GM21717 (cell line): ENCODE results near the gene ZW10.

Experiments
- ATAC-seq: cut with Tn5 transposase; IDR thresholded peaks from one replicate; pipeline ENCODE4 v1.9.1; 2021; ENCODE audit warnings: mild to moderate bottlenecking, moderate library complexity; ENCODE audit not compliant: unreplicated experiment

The ZW10 gene

DNA sequence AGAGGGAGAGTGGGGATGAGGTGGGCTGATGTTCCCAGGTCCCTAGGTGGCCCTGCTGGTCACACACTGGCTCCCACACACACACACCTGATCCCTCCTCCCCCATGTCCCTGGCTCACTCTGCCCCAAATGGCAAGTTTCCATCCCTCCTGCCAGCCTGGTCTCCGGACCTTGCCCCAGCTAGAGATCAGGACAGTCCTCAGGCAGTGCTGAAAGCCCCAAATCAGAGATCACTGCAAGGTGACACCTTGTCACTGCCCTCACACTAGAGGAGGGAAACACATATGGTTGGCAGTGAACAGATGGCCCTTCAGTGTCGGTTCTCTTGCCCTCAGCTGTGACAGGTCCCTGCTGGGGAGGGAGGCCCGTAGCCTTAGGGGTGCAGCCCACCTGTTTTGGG lies 75.0 kb downstream of the ZW10 start:
- no peak for ATAC-seq

DNA sequence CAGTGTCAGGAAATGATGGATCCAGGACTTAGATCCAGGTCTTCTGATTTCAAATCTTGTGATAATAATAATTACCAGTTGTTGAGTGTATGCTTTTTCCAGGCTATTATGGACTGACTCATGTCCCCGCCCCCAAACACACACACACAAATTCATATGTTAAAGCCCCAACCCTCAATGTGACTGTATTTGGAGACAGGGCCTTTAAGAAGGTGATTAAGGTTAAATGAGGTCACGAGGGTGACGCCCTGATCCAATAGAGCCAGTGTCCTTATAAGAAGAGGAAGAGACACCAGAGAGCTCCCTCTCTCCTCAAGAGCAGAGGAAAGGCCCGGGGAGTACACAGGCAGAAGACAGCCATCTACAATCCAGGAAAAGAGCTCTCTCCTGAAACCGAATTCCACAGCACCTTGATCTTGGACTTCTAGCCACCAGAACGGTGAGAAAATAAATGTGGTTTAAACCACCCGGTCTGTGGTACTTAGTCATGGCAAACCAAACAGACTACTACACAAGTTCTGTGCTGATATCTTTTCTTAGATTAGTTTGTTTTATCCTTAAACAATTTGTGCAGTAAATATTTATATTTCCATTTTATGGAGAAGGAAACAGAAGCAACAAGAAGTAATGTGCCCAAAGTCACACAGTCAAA lies 75.6 kb downstream of the ZW10 start:
- ATAC-seq: no peak

GRCh38 chr11:113697111-113697510 lies 76.4 kb downstream of the ZW10 start:
- ATAC-seq: no peak

DNA sequence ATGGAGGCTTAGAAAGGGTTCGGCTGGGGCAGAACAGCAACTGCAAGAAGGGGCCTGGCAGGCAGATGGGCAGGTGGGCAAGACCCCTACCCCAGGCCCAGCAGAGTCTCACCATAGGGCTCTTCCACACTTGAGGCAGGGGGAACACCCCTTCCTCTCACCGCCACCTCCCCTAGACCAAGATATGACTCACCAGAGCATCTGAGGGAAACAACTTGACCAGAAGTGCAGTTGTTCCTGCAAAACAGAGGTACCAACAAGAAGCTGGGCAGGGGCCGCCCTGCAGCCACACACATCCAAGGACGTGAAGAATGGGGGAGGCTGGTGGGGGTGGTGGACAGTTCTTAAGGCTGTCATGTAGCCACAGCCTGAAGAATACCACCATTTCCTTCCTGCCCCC lies 78.3 kb downstream of the ZW10 start:
- ATAC-seq: no peak

DNA sequence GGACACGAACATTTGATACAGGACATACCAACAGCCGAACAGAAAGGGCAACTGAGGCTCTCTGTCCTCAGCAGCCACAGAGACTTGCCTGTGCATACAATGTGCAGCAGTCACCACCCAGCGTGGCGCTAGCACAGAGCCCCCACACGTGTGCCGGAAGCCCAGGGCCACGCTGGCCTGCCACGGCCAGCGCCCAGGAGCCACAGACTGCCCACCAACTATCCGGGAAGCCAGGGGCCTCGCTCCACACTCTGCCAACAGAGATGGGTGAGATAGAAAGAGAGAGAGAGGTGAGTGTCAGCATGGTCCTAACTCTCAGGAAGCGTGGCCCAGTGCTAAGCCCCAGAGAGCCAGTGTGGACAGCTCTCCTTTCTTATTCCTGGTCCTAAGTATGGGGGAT lies 79.1 kb downstream of the ZW10 start:
- no peak for ATAC-seq

DNA sequence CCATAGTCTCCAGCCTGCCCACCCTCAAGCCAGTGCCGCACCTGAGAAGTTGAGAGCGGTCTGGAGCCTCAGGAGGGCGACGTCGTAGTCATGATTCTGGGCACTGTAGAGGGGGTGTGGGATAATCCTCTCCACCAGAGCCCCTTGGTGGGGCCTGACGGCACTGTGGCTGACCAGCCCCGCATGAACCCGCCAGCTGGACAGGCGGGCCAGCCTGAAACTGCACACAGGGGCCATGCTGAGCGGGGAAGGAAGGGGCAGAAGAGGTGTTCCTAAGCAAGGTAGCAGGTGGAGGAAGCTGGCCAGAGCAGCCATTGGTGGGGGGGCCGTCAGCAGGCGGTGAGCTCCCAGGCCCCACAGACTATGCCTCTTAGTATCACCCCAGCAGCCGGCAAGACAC lies 80.5 kb downstream of the ZW10 start:
- no peak for ATAC-seq

DNA sequence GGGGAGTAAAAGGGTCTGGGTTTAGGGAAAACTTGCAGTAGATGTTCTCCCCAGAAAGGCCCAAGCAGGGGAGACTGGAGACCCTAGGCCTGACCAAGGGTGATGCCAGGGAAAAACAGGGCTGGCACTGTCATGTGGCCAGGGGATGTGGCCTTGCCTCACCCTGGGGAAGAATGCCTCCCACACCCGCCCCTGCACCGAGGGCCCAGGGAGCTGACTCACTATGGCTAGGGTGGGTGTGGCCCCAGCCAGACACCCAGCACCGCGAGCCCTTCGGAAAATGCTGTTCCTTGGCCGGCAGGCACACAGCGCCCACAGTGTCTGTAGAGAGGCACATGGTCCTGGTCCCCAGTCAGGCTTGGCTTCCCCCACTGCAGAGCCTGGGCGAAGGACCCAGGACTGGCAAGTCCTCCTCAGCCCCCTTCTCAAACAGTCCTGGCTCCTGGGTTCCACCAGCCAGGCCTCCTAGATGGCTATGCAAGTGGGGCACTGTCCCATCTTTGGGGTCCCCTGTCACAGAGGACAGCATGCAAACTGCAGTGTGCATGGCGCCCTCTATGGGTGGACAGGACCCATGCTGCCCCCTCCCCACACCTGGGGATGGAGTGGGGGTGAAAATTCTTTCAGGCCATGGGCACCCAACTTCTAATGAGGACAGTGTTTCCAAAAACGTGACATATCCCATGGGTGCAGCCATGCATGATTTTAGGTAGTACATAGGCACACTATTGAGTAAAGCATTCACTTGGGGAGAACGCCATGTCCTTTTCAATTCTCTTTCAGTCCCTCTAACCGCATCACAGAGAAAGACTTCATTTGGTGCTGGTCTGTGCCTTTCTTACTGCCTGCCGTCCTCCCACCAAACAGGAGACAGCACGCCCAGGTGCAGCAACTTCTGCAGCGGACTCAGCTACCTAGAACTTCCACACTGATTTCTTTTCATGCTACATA lies 82.6 kb downstream of the ZW10 start:
- ATAC-seq: no peak

DNA sequence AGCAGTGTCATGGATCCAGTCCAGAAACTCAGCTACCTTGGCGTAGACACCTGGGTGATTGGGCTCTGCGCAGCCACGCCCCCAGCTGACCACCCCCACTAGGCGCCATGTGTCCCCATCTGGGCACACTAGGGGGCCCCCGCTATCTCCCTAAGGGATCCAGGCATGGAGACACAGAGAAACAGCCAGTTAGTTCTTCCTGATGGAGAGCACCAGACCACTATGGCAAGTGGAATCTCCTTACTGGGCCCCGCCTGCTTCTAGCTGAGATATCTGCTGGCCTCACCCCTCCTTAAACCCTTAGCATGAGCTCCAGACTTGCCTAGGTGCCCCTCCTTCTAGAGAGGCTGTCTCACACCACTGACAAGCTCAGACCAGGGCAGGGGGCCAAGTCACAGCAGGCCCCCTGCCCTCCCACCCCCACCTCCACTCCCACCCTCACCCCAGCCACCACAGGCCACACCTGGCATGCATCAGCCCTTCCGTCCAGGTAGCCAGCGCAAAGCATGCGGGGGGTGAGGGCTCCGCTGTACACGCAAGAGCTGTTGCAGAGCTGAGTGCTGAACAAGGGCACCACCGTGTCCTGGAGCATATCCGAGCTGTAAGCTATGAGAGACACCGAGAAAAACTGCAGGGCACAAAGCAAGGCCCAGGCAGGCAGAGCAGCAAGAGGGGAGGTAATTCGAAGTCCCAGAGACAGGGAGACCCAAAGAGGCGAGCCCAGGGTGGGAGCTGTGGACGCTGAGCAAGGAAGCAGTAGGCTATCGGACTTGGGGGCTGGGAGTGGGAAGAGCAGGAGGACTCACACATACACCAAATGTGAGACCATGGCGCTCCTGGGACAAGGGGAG lies 83.5 kb downstream of the ZW10 start:
- ATAC-seq: no peak

DNA sequence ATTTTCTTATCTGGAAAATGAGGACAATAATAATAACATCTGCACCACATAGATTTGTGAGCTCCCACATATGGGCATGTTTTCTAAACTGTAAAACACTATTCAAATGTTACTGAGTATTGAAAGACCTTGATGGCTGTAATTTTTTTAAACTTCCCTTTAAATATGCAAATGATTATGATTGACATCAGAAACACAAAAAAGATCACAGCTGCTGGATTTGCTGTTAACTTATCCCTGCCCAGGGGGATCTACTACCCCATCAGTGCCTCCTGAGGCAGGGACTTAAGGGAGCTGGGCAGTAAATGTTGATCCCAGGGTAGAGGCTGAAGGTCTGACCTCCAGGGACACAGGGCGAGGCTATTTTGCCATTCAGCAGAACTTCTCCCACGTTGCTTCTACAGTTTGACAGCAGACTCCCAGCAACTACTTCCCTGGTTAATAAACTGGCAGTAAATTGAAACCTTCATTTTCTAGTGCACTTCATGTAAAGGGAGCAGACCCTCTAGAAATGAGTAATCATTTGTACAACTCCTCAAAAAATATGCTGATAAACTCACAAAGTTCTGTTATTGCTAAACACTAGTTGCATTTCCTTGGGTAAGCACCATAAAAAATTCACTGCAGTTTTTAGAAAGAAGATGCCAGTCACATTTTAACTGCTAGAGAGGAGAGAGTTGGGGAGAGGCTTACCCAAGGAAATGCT lies 87.7 kb downstream of the ZW10 start:
- ATAC-seq: peak; percentile 48

GRCh38 chr11:113684496-113684895 lies 89.0 kb downstream of the ZW10 start:
- no peak for ATAC-seq

GRCh38 chr11:113683481-113684046 lies 89.9 kb downstream of the ZW10 start:
- ATAC-seq: no peak
